Stimulated activated memory B cell treated with anti-CD40 and anti-IgM and Interleukin-4, amounts not matched to agents 10 μg/mL and 1 μg/mL and 100 μg/mL, for 72 hours (primary cell): ENCODE measurements around the gene S100A1.
A peak's percentile ranks its signal among the peaks of the same experiment; 100 is the strongest.

Experiments used
- ATAC-seq: fragments of 150-1000 bp; cut with Tn5 transposase; 2 replicates; pipeline ENCODE4 v1.10.0; 2021
- H3K27ac Mint-ChIP-seq: one replicate; pipeline ENCODE4 v1.8.0; 2022; ENCODE audit warnings: mild to moderate bottlenecking, mixed read lengths
- H3K27me3 Mint-ChIP-seq: one replicate; pipeline ENCODE4 v1.8.0; 2022; ENCODE audit warnings: mixed read lengths
- H3K36me3 Mint-ChIP-seq: one replicate; pipeline ENCODE4 v1.8.0; 2022; ENCODE audit warnings: mixed read lengths
- H3K4me1 Mint-ChIP-seq: one replicate; pipeline ENCODE4 v1.8.0; 2022; ENCODE audit warnings: mixed read lengths
- H3K4me3 Mint-ChIP-seq: one replicate; pipeline ENCODE4 v1.8.0; 2022; ENCODE audit warnings: mild to moderate bottlenecking, moderate library complexity, mixed read lengths
- H3K9me3 Mint-ChIP-seq: one replicate; pipeline ENCODE4 v1.8.0; 2022; ENCODE audit warnings: mixed read lengths

S100A1 gene

DNA sequence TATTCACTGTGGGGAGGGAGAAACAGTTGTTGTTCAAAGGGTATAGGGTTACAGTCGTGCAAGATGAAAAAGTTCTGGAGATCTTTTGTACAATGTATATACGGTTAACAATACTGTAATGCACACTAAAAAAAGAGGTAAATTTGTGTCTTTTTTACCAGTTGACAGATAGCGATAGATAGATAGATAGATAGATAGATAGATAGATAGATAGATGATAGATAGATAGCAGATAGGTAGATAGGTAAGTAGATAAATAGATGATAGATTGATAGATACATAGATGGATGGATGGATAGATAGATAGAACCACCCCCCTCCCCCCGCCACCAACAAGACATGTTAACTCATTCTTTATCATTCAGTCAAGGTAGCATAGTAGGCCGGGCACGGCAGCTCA lies 25.5 kb upstream of the S100A1 start:
- Mint-ChIP-seq H3K9me3 (peaks cover 2% of the 10 kb centered on the region), H3K4me1 (peaks cover 52% of the 10 kb centered on the region), H3K27me3 (no peaks in the 10 kb centered on the region), H3K27ac (peak overlapping the region; percentile 18), H3K4me3 (no peak overlapping the region), H3K36me3 (no peaks in the 10 kb centered on the region)
- no peak for ATAC-seq

DNA sequence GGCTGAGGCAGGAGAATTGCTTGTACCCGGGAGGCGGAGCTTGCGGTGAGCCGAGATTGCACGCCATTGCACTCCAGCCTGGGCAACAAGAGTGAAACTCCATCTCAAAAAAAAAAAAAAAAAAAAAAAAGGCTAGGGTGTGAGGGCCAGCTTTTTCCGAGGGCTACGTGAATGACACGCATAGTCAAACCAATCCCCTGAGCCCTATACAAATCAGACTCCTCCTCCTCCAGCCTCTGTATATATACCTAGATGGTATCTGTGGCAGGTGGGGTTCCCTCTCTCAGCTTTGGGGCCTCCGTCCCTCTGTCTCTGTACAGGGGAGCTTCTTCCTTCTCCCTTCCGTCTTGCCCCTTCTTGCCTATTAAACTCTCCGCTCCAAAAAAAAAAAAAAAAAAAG lies 22.0 kb upstream of the S100A1 start:
- H3K27me3 Mint-ChIP-seq = no peaks in the 10 kb centered on the region
- H3K4me3 Mint-ChIP-seq = no peak overlapping the region
- no peaks in the 10 kb centered on the region for H3K36me3 Mint-ChIP-seq
- peaks cover 33% of the 10 kb centered on the region for H3K4me1 Mint-ChIP-seq
- peaks cover 2% of the 10 kb centered on the region for H3K9me3 Mint-ChIP-seq
- no peak for ATAC-seq
- peak overlapping the region; percentile 74 for H3K27ac Mint-ChIP-seq

DNA sequence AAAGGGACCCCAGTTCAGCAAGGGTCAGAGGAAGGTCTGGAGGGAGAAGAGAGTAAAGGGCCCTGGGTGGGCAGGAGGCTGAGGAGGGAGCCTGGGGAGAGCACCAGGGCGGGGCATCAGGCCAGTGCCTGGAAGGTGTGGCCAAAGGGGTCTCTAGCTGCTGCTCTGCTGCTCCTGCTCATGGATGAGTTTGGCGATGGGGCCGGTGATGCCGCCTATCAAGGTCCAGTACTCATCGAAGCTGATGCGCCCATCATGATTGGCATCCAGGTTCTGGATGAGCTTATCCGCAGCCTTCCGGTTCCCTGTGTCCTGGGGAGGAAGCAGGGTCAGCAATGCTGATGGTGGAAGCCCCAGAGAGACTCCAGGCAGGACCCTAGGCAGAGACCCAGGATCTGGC lies 20.9 kb upstream of the S100A1 start:
- Mint-ChIP-seq H3K27me3 (no peaks in the 10 kb centered on the region), H3K4me1 (peaks cover 29% of the 10 kb centered on the region)

DNA sequence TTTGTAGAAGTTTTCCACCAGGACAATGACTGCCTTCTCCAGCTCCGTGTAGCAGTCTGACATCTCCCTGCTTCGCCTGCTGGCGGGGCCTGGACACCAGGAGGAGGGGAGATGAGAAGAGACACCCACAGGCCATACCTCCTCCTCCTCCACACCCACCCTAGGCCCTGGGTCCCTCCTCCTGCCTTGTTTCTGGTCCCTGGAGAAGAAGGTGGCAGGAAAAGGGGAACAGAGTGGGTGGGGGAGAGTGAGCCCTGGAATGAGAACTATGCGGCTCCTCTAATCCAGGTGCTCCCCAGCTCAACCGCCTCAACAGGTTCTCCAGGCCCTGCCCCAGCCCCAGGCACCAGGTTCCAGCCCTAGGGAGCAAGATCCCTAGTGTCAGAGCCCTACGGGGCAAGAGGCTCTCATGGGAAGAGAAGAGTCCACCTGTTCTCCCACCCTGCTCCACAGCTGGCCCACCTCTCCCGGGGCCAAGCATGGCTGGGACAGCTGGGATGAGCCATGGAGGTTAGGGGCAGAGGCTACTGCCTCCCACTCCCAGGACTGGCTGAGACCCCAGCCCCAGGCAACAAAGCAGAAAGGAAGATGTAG lies 20.0 kb upstream of the S100A1 start:
- Mint-ChIP-seq H3K36me3 (no peaks in the 10 kb centered on the region), H3K27ac (no peak overlapping the region), H3K9me3 (peaks cover 2% of the 10 kb centered on the region), H3K27me3 (no peaks in the 10 kb centered on the region), H3K4me3 (no peak overlapping the region), H3K4me1 (peaks cover 28% of the 10 kb centered on the region)
- ATAC-seq = no peak

More for the DNA sequence above, 20.9 kb upstream of the S100A1 start:
- H3K27ac Mint-ChIP-seq = peak overlapping the region; percentile 74
- ATAC-seq = no peak
- H3K36me3 Mint-ChIP-seq = no peaks in the 10 kb centered on the region
- H3K9me3 Mint-ChIP-seq = peaks cover 2% of the 10 kb centered on the region
- no peak overlapping the region for H3K4me3 Mint-ChIP-seq

DNA sequence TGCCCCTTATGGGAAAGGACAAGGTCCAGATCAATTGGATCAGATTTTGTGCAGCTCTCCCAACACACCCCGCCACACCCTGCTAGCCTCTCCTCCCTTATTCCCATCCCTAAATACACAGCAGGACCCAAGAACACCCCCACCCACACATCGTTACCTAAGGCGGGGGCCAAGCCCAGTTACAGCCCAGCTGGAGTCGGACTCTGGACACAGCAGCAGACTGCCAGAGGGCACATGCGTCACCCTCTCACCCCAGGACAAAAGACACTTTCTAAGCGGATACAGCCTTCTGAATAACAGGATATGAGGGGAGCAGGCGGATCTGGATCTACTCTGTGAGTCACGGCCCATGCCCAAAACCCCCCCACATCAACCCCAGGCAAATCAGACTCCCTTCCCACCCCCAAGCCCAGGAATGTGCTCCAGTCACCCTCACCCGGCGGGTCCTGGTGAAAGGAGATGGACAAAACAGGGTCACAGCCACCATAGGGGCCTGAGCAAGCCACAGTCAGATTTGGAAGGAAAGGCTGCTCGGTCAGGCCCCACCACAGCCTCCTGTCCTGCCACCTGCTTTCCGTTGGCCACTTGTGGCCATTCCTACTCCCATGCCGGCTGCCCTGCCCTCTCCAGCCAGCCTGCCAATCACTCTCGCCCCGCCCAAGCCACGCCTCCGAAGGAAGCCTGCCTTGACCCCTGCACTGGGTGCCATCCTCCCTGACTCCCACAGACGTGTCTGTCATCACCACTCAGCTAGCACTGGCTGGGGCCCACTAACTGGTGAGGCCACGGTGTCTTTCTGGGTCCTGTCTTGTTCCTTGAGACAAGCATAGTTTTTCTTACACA lies 19.3 kb upstream of the S100A1 start:
- Mint-ChIP-seq H3K27me3 (no peaks in the 10 kb centered on the region), H3K9me3 (peaks cover 2% of the 10 kb centered on the region), H3K36me3 (no peaks in the 10 kb centered on the region), H3K4me3 (no peak overlapping the region), H3K27ac (no peak overlapping the region), H3K4me1 (peaks cover 28% of the 10 kb centered on the region)
- no peak for ATAC-seq

DNA sequence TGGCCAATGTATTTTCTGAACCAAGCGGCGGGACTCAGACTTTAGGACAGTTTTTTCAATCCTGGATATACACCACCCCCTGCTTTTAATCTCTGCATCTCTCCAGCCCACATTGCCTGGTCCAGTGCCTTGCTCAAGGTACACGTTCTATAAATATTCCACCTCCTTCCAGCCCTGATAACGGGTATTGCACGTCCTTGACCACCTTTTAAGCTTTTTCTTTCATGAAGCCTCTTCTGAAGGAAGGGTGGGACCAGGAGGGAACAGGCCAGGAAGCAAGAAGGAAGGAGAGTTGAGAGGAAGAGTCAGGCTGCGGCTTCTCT lies 18.7 kb upstream of the S100A1 start:
- Mint-ChIP-seq H3K4me1 (peaks cover 28% of the 10 kb centered on the region), H3K27ac (no peak overlapping the region), H3K36me3 (no peaks in the 10 kb centered on the region), H3K27me3 (no peaks in the 10 kb centered on the region), H3K9me3 (peaks cover 2% of the 10 kb centered on the region), H3K4me3 (no peak overlapping the region)
- no peak for ATAC-seq

DNA sequence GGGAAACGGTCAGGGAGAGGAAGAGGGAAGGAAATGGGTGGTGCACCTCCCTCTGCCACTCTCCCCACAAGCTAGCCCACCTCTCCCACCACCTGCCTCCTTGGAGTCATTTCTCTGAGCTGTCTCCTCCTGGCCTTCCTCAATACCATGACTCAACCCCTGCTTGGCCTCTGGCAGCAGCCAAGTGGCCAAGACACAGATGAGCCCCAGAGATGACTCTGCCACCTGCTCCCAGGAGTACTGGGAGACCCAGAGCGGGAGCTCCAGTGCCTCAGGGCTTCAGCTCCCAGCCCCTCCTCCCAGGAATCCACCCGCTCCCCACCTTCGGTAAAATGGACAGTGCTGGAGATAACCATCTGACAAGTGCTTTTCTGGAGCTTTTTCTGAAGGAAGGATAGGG lies 17.9 kb upstream of the S100A1 start:
- no peak for ATAC-seq
- Mint-ChIP-seq H3K27ac (no peak overlapping the region), H3K4me3 (no peak overlapping the region)

DNA sequence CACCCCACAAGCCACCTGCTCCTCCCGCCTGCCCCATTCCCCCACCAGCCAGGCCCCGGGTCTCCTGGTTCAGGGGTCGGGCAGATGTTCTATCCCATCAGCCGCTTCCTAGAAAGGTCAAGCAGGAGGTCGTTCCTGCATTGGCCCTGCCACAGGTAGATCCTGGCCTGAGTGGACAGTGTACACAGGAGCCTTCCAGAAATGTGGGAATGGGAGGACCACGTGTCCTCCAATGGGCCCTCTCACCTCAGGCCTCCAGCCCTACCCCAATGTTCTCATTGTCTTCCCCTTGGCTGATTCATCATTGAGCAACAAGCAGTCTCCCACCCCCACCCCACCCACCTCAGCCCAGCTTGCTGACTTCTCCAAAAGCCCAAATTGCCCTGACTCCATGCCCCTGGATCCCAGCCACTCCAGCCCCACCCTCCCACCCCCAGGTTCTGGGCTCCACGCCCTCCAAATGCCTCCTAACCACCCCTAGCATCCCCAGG lies 17.4 kb upstream of the S100A1 start:
- Mint-ChIP-seq H3K27ac (no peak overlapping the region), H3K4me3 (no peak overlapping the region), H3K9me3 (no peaks in the 10 kb centered on the region), H3K27me3 (no peaks in the 10 kb centered on the region), H3K36me3 (no peaks in the 10 kb centered on the region), H3K4me1 (peaks cover 22% of the 10 kb centered on the region)
- no peak for ATAC-seq

More for the DNA sequence above, 17.9 kb upstream of the S100A1 start:
- Mint-ChIP-seq H3K36me3 (no peaks in the 10 kb centered on the region), H3K27me3 (no peaks in the 10 kb centered on the region), H3K4me1 (peaks cover 23% of the 10 kb centered on the region), H3K9me3 (no peaks in the 10 kb centered on the region)

DNA sequence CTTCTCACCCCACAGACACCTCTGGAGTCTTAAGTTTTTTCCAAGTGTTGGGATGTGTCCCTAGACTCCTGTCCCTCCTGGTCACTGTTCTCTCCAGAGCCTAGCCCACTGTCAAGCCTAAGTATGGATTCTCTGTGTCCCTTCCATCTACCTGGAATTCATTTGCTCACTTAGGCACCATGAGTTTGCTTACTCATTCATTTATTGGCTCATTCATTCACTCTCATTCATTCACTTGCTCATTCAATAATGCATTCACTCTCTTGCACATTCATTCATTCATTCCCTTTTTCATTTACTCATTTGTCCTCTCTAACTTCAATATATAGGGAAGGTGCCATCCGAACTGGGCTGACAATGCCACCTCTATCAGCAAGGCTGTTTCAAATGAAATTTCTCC lies 16.9 kb upstream of the S100A1 start:
- peaks cover 22% of the 10 kb centered on the region for H3K4me1 Mint-ChIP-seq
- no peak overlapping the region for H3K27ac Mint-ChIP-seq
- no peak for ATAC-seq
- no peaks in the 10 kb centered on the region for H3K27me3 Mint-ChIP-seq
- no peak overlapping the region for H3K4me3 Mint-ChIP-seq
- no peaks in the 10 kb centered on the region for H3K9me3 Mint-ChIP-seq
- no peaks in the 10 kb centered on the region for H3K36me3 Mint-ChIP-seq

DNA sequence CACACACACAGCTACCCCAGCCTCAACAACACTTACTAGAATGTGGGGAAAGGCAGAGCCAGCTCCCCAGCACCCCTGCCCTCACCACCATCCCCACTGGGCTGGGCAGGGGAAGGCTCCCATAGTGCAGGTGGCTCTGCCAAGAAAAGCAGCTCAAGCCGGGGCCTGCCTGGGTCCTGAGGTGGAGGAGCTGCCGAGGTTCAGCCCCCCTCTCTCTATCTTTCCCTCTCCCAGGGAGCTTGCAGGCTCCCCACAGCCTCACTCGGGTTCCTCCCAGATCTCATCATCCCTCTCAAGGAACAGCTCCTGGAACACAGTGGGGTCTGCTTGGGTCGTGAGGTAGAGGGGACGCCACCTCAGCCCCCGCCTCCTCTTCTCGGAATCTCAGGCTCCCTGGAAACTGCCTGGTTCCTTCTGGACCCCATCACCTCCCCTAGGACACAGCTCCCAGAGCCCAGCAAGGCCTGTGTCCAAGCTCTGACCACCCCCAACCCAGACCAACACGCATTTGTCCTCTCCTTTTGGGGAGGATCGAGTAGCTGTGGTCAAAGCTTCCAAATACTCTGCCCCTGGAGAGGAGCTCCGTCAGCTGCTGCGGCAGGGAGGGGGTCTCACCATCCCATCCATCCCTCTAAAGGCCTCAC lies 16.0 kb upstream of the S100A1 start:
- H3K27ac Mint-ChIP-seq = no peak overlapping the region
- no peaks in the 10 kb centered on the region for H3K36me3 Mint-ChIP-seq

DNA sequence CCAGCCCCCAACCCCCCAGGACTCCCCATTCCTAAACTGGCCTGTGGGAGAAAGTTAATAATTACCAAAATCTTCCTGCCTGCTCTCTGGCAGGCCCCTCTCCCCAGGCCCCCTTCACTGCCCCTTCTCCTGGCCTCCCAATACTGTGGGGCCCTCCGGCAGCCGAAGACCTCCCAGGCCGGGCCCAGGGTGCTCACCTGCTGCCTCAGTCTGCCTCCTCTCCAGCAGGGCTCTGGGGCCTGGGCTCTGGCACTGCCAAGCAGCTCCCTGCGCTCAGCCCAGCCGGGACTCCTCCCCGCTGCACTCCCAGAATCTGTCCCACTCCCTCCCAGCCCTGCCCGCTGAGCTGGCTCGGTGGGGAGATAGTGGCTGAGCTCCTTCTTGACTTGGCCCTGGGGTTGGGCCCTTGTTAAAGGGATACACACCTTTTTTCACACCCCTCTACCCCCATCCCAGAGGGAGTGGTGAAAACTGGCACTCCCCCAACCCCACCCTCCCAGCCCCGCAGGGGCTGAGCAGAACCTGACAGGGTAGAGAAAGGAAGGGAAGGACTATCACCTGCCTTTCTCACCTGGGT lies 15.4 kb upstream of the S100A1 start, which contains the start of gene S100A16:
Gene S100A16 (minus strand): TSS at position 383 of the 577 bp plus-strand sequence. CDS start 4,986 bp downstream, outside the sequence.
- Mint-ChIP-seq H3K36me3 (no peaks in the 10 kb centered on the region), H3K4me3 (no peak within 1 kb of the TSS), H3K27ac (peak within 1 kb of the TSS; percentile 40), H3K9me3 (no peaks in the 10 kb centered on the region), H3K27me3 (no peaks in the 10 kb centered on the region), H3K4me1 (peaks cover 29% of the 10 kb centered on the region)
- no peak for ATAC-seq

More for the DNA sequence above, 16.0 kb upstream of the S100A1 start:
- no peaks in the 10 kb centered on the region for H3K9me3 Mint-ChIP-seq
- no peak overlapping the region for H3K4me3 Mint-ChIP-seq
- peaks cover 23% of the 10 kb centered on the region for H3K4me1 Mint-ChIP-seq
- no peaks in the 10 kb centered on the region for H3K27me3 Mint-ChIP-seq
- ATAC-seq = no peak

DNA sequence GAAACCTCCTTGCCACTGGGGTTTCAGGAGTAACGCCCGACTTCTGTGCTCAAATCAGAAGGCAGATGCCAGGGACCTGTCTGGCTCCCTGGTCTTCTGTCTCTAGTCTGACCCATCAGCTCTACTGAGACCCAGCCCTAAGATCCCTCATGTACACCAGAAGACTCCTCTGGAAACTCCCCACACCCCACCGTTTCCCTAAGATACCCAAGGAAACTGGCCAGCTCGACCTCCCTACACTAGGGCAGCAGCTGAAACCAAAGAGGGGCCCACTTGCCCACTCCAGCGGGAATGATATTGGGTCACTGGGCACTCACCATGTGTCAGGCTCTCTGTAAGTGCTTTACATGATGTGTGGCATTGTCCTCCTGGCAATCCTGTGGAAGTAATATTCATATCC lies 14.8 kb upstream of the S100A1 start:
- ATAC-seq = no peak
- Mint-ChIP-seq H3K9me3 (no peaks in the 10 kb centered on the region), H3K4me1 (peaks cover 29% of the 10 kb centered on the region)

DNA sequence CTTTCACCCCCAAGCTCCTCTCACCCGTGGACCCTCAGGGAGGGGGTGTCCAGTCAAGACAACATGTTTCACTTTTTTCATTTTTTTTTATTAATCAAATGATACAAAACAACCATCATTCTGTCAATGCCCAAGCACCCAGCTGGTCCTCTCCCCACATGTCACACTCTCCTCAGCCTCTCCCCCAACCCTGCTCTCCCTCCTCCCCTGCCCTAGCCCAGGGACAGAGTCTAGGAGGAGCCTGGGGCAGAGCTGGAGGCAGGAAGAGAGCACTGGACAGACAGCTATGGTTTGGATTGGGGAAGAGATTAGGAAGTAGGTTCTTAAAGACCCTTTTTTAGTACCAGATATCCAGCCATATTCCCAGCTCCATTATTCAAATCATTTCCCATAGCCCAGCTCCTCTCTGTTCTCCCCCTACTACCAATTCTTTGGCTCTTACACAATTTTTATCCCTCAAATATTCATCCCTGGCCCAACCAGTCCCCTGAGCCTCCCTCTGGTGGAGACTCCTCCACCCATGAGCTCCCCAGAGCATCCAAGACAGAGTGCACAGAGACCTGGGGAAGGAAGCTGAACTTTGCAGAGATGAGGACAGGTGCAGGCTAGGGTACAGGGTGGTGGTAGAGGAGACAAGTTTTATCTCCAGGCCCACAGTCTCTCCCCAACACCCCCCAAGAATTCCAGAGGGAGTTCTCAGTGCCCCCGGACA lies 13.9 kb upstream of the S100A1 start:
- H3K27ac Mint-ChIP-seq = peak overlapping the region; percentile 40
- no peak overlapping the region for H3K4me3 Mint-ChIP-seq
- H3K36me3 Mint-ChIP-seq = no peaks in the 10 kb centered on the region
- H3K9me3 Mint-ChIP-seq = no peaks in the 10 kb centered on the region
- H3K4me1 Mint-ChIP-seq = peaks cover 29% of the 10 kb centered on the region
- ATAC-seq = no peak
- no peaks in the 10 kb centered on the region for H3K27me3 Mint-ChIP-seq

More for the DNA sequence above, 14.8 kb upstream of the S100A1 start:
- H3K36me3 Mint-ChIP-seq = no peaks in the 10 kb centered on the region
- H3K27ac Mint-ChIP-seq = no peak overlapping the region
- no peaks in the 10 kb centered on the region for H3K27me3 Mint-ChIP-seq
- no peak overlapping the region for H3K4me3 Mint-ChIP-seq

DNA sequence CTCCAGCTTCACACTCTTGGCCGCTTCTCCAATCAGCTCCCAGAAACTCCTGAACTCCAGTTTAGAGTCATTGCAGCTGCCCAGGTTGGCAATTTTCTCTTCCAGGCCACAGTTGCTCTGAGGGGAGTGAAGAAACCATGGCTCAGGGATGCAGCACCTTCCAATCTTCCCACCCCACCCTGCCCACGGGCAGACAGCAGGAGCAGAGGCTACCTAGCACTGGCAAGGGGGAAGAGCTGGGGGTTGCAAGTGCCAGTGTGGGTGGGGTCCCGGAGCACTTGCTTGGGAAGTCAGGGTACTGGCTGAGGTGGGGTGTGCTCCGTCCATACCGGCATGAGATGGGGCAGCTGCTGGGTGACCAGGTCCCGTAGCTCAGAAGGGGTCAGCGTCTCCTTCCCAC lies 13.3 kb upstream of the S100A1 start:
- H3K4me3 Mint-ChIP-seq = no peak overlapping the region
- H3K36me3 Mint-ChIP-seq = no peaks in the 10 kb centered on the region
- no peaks in the 10 kb centered on the region for H3K9me3 Mint-ChIP-seq
- H3K27ac Mint-ChIP-seq = peak overlapping the region; percentile 40
- no peak for ATAC-seq
- peaks cover 29% of the 10 kb centered on the region for H3K4me1 Mint-ChIP-seq
- no peaks in the 10 kb centered on the region for H3K27me3 Mint-ChIP-seq

DNA sequence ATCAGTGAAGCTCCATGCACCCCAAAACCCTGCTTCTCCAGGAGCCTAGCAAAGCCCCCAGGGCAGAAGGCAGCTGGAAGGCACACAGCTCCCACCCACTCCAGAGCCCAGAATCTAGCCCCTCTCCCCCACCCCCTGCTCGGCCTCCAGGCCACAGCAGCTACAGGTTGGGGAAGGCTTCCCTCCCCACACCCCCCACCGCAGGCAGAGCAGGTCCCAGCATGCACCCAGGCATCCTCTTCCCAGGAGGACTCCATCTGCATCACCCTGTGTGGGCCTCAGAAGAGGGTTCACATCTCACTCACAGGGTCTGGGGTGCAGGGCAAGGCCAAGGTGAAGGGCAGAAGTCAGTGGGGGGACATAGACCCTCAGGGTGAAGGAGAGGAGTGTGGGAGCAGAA lies 12.8 kb upstream of the S100A1 start:
- H3K4me3 Mint-ChIP-seq = no peak overlapping the region
- H3K9me3 Mint-ChIP-seq = no peaks in the 10 kb centered on the region
- H3K27ac Mint-ChIP-seq = peak overlapping the region; percentile 35
- ATAC-seq = no peak
- no peaks in the 10 kb centered on the region for H3K27me3 Mint-ChIP-seq
- H3K36me3 Mint-ChIP-seq = no peaks in the 10 kb centered on the region
- peaks cover 29% of the 10 kb centered on the region for H3K4me1 Mint-ChIP-seq
